Activated T-cell treated with anti-CD3 and anti-CD28 coated beads for 24 hours (primary cell): ENCODE measurements around the gene LRRC38.
"Not testable (repeated sequence)": the region's sequence is repeated elsewhere in the genome, so short reads cannot be mapped to it uniquely, and the experiment has no call there.

Source experiments
- DNase-seq: peaks from one replicate; pipeline ENCODE4 v3.0.0-alpha.2; 2020; ENCODE audit warnings: low read depth

Gene LRRC38

DNA sequence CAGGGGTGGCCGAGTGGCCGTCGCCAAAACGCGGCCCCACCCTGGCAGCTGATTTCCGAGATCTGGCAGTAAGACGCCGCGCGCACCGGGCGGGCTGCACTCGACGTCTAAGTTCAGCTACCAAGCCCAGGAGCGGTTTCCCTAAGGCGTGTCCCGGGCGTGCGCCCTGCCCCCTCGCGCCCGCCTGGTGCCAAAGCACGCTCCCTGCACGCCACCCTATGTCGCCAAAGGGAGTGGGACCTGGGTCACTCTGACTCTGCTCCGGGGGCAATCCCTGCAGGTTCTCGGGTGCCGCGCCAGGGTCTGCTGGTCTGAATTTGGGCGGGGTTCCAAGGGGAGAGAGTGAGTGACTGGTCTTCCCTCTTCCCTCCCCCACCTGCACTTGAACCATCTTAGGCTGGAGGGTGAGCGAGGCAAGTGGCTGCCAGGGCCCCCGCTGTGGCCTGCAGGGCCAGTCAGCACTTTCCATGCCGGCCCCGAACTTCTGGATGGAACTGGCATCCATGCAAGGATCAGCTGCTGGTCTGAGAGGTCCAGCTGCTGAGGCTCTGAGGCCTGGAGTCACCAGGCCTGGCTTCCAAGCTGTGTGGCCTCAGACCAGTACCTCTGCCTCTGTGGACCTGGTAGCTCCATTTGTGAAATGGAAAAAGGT is at the start of gene LRRC38:
LRRC38 (minus strand) TSS at position 109 of the 652 bp plus-strand sequence. CDS start 410 bp downstream, outside the sequence.
- no peak for DNase-seq

DNA sequence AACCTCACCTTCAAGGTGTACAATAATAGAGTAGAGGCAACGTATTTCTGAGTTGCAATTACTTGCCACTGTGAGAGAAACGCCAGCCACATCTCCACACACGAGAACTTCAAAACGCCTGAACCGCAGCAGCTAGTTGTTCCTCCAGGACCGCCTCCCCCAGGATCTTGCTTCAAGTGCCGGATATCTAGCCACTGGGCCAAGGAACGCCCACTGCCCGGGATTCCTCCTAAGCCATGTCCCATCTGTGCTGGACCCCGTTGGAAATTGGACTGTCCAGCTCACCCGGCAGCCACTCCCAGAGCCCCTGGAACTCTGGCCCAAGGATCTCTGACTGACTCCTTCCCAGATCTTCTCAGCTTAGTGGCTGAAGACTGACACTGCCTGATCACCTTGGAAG is 49.2 kb upstream of the LRRC38 start:
- DNase-seq = not testable (repeated sequence)

- DNase-seq = no peak
Observed at GRCh38 chr1:13560541-13560940, 46.7 kb upstream of the LRRC38 start.

- DNase-seq = no peak
Observed at GRCh38 chr1:13556224-13556764, 42.5 kb upstream of the LRRC38 start.

- no peak for DNase-seq
Observed at GRCh38 chr1:13554798-13555197, 41.0 kb upstream of the LRRC38 start.

DNA sequence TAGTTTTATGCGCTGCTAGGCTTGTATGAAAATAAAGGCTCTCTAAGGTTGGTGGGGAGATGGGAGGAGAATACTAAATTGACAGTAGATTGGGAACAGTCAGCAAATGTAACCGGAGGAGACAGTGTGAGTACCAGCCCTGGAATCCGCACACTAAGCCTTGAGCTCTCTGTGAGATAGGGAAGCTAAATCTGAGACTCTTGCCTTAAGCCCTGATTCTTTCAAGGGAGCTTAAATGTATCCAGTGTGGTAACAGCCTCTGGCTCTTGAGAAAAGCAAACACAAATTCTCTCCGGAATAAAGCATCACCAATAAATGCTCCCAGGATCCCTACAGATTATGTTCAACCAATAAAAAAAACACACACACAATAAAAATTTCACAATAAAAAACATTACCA is 36.9 kb upstream of the LRRC38 start:
- DNase-seq = no peak

- no peak for DNase-seq
Observed at GRCh38 chr1:13549521-13549920, 35.7 kb upstream of the LRRC38 start.

DNA sequence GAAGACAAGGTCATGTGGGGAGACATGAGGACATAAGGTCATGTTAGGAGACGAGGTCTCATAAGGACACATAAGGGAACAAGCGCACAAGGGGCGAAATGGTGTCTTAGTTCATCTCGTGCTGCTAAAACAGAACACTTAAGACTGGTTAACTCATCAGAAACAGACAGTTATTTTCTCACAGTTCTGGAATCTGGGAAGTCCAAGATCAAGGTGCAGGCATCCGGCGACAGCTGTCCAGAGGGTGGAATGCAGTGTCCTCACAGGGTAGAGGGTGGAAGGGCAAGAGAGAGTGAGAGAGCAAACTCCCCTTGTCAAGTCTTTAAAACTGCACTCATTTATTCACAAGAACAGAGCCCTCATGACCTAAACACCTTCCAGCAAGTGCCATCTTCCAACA is 35.2 kb upstream of the LRRC38 start:
- no peak for DNase-seq

- DNase-seq = no peak
Observed at GRCh38 chr1:13548281-13548680, 34.5 kb upstream of the LRRC38 start.

DNA sequence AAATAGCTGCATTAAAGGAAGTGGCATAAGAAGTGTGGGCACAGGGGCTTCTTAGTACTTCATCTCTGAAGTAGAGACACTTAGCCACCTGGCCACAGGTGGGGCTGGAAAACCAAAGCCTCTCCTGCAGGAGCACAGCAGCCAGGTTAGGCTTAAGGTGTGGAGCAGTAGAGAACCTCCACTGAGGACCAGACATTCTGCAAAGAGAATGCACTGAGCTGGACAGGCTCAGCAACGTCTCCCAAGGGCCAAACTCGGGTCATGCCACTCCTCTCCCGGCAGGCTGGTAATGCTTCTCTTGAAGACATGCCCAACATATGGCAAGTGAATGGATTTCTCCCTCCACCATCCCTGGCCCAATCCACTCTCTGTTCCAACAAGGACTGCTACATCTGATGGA is 33.0 kb upstream of the LRRC38 start:
- no peak for DNase-seq

GRCh38 chr1:13544221-13544556 is 30.4 kb upstream of the LRRC38 start:
- no peak for DNase-seq

- DNase-seq = no peak
Observed at GRCh38 chr1:13543451-13544220, 29.8 kb upstream of the LRRC38 start.

- DNase-seq = no peak
Observed at GRCh38 chr1:13541435-13542215, 27.8 kb upstream of the LRRC38 start.

DNA sequence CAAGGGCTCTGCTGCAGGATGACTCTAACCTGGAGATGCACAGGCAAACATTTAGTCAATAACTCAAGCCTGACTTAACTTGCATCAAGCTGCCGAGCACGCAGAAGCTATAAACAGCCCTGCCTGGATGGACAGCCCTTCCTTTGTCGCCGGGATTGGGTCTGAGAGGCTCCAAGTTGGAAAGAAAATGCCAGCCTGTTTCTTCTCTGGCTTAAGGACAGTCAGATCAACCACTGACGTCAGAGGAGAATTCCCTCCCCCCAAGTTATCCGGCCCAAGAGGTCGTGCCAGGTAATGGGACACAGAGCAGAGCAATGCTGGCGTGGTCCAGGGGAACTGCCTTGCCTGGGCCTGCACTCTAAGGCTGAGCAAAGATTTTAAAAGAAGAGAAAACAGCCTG is 27.1 kb upstream of the LRRC38 start:
- no peak for DNase-seq

DNA sequence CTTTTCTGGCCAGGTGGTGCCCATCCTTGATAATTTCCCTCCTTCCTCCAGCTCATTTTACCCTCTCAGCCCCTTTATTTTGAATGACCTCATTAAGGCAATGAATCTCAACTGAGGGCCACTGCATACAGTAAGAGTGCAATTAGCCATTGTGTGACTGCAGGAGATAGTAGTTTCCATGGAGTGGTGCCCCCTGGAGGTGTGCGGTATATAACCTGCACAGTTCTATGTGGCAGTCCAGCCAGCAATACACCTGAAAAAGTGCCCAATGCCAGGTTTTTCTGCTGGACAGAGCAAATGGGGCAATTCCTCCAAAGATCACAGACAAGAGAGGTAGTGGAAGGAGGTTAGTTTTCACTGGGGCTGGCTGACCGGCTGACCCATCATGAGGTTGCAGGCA is 25.9 kb upstream of the LRRC38 start:
- DNase-seq = no peak

- no peak for DNase-seq
Observed at GRCh38 chr1:13538832-13539231, 25.0 kb upstream of the LRRC38 start.

GRCh38 chr1:13536571-13536970 is 22.8 kb upstream of the LRRC38 start:
- DNase-seq = no peak

DNA sequence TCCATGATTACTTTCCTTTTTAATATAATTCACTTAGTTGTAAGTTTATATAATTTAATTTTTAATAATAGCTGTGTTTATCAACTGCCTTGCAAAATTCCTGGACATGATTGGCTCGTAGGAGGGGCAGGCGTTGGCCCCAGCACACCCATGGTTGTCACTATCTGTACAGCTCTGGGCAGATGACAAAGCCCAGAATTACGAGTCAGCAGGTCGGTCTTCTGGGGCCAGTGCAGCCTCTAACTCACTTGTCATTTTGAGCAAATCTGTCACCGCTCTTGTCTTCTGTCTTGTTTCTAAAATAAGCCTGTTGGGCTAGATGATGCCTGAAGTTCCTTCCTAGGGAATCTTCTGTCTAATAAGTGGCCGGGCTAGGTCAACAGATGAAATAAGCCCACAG is 21.4 kb upstream of the LRRC38 start:
- DNase-seq = no peak

DNA sequence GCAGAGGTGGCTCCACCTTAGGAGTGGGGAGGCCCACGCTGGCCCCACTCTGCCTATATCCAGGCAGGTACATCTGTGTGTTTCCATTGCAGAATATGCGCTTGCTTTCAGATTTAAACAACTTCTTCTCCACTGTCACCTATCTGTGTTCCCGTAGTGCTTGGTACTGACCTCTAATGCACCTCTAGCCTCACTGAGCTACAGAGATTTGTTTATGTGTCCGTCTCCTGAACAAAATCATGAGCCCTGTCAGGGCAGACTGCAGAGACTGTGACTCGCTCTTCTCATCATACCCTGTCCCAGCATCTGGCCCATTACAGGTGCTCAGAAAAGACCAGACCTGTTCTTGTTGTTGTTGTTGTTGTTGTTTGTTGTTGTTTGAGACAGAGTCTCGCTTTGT is 14.5 kb upstream of the LRRC38 start:
- DNase-seq = no peak

GRCh38 chr1:13523780-13524477 is 10.1 kb upstream of the LRRC38 start:
- no peak for DNase-seq

DNA sequence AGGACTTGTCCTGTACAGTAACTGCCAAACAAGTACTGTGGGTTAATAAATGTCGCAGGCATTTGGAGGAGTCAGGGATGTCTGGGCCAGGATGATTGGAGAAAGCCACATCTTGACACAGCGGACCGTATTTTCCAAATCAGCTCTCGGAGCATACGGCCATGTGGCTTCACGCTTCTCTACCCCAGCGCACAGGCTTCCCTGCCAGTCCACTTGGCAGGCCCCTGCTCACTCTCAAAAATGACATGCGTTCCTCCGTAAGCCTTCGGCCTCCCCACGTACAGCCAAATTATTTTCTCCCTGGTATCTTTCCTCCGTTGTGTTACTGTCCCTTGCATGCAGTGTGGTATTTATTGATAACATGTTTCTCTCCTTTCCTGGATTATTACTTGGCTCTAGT is 7.2 kb upstream of the LRRC38 start:
- no peak for DNase-seq

GRCh38 chr1:13517193-13517812 is 3.5 kb upstream of the LRRC38 start:
- DNase-seq = no peak
